Putamen (tissue), 1 donor: ENCODE data around the gene DUSP15.
"Not testable (repeated sequence)": the region's sequence is repeated elsewhere in the genome, so short reads cannot be mapped to it uniquely, and the experiment has no call there.

Experiments
- DNase-seq: peaks from one replicate; pipeline ENCODE4 v3.0.0-alpha.2; 2016; ENCODE audit warnings: low spot score

DUSP15 gene

GRCh38 chr20:31822421-31823330 is 47.7 kb downstream of the DUSP15 start:
- peak; percentile 46 for DNase-seq

DNA sequence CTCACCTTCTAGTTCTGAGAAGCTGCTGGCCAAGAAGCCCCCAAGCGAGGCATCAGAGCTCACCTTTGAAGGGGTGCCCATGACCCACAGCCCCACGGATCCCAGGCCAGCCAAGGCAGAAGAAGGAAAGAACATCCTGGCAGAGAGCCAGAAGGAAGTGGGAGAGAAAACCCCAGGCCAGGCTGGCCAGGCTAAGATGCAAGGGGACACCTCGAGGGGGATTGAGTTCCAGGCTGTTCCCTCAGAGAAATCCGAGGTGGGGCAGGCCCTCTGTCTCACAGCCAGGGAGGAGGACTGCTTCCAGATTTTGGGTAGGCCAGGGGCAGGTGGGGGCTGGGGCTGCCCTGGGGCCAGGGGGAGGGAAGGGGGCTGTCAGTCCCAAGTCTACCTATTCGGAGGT is 48.9 kb downstream of the DUSP15 start:
- DNase-seq = no peak

DNA sequence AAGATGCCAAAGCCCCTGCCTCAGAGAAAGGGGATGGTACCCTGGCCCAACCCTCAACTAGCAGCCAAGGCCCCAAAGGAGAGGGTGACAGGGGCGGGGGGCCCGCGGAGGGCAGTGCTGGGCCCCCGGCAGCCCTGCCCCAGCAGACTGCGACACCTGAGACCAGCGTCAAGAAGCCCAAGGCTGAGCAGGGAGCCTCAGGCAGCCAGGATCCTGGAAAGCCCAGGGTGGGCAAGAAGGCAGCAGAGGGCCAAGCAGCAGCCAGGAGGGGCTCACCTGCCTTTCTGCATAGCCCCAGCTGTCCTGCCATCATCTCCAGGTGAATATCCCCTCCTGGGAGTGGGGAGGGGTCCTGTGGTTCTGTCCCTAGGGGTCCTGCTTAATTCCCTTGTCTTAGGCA is 50.1 kb downstream of the DUSP15 start:
- no peak for DNase-seq

- DNase-seq = no peak
Measured at GRCh38 chr20:31819083-31819784, 51.1 kb downstream of the DUSP15 start, which contains the start of gene MYLK2. Gene MYLK2, plus strand, starts transcription at chr20:31819356. Its CDS starts 225 bp downstream, at chr20:31819581.

GRCh38 chr20:31818376-31818908 is 51.9 kb downstream of the DUSP15 start:
- no peak for DNase-seq

- no peak for DNase-seq
Measured at GRCh38 chr20:31817461-31817860, 52.9 kb downstream of the DUSP15 start.

DNA sequence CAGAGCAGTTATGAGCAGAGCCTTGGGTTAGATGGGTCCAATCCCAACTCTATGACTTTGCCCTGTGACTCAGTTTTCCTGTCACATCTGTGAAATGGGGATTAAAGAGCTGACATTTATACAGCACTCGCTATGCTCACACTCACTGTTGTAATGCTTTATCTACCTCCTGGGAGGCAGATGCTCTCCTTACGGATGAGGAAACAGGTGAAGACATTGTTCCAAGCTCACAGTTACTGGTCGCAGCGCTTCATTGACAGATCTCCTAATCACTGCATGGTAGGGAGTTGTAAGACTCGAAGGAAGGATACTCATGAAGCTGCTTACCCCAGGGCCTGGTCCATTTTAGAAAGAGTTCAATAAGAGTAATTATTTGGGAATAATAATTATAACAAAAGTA is 54.1 kb downstream of the DUSP15 start:
- DNase-seq = no peak

DNA sequence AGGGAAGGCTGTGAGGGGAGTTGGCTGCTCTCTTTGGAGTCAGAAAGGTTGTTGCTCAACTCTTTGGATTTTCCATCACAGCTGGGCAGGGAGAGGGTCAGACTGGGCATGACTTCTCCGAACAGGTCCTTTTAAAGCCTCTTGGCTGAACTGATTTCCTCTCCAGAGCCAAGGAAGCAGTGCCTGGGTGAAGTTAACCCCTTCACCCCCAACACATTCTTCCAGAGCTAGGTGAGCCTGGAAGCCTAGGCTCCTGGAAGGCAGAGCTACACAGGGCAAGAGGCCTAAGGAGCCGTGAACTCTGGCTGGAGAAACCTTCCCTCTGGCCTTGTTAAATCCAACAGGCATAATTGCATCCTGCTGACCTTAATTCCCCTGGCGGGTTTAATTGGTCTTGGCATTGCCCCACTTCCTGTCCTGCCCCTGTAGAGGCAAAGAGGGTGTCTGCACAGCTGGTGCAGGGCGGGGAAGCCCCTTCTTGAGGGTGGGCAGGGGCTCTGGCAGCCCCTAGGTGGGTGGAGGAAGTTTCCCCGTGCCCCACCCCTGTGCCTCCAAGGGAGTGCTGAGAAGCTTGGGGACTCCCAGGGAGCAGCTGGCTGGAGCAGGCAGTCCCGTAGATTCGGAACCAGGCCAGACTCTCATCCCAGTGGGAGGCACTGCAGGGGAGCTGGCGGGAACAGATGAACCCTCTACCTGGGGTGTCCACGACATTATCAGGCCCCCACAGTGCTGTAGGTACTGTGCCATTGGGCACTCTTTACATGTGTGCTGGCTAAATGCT is 54.7 kb downstream of the DUSP15 start:
- no peak for DNase-seq

DNA sequence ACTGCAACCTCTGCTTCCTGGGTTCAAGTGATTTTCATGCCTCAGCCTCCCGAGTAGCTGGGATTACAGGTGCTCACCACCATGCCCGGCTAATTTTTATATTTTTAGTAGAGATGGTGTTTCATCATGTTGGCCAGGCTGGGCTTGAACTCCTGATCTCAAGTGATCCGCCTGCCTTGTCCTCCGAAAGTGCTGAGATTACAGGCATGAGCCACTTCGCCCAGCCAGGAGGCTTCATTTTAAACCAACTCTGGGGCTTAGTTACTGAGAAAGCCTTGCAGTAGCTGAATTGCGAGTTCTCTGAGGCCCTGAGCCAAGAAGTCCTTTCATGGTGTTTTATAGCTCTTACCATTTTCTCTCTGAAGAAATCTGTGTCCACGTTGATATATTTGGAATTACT is 56.2 kb downstream of the DUSP15 start:
- not testable (repeated sequence) for DNase-seq

DNA sequence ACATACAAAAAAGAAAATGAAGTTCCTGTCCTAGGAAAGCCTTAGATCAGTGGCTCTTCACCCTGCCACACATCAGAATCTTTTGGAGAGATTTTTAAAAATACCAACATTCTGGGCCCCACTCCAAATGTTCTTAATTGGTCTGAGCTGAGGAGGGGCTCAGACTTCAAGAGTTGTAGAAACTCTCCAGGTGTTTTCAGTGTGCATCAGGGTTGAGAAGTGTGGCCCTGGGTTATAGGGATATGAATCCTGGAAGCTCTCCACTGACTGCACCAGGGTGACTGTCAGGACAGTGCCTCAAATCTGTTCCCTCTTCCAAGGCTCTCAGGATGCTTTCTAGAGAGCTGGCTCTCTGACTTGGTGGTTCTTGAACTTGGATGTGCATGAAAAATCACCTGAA is 56.7 kb downstream of the DUSP15 start:
- no peak for DNase-seq

- no peak for DNase-seq
Measured at GRCh38 chr20:31811796-31812728, 58.3 kb downstream of the DUSP15 start.

DNA sequence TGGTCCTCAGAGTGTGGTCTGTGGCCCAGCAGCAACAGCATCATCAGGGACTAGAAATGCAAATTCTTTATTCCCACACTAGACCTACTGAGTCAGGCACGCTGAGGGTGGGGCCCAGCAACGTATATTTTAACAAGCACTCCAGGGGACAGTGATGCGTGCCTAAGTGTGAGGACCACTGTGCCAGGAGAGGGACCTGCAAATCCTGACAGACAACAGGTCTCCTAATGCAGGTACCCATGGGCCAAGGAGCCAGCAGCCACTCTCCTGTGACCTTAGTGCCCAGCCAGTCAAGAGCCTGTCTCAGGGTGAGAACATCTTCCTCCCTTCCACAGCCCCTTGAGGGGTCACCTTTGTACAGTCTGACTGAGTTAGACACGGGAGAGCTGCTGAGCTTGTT is 59.1 kb downstream of the DUSP15 start:
- DNase-seq = no peak
